HG03558 (cell line): Measurements from ENCODE around the gene ANKRD66.
"Not testable (repeated sequence)": the region's sequence is repeated elsewhere in the genome, so short reads cannot be mapped to it uniquely, and the experiment has no call there.

Experiments used
- ATAC-seq: cut with Tn5 transposase; IDR thresholded peaks from one replicate; pipeline ENCODE4 v1.9.1; 2021; ENCODE audit warnings: moderate number of reproducible peaks; ENCODE audit not compliant: unreplicated experiment; ENCODE audit errors: extremely low read depth

ANKRD66 gene

GRCh38 chr6:46749731-46750130 is 3.0 kb downstream of the ANKRD66 start:
- no peak for ATAC-seq

DNA sequence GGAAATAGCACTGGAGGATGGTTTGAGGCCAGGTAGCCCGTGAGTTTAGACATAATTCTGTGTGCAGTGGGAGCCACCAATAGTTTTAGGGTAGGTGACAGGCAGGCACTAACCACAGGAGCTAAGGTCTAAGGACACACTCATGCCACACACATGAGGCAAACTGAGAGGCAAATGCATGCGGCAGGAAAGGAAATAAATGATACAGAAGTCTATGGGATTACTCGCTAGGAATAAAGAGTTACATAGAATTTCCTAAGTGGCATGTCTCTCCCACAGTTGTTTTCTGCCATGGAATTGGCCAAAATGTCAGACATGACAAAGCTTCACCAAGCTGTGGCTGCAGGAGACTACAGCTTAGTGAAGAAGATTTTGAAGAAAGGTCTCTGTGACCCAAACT is 4.9 kb downstream of the ANKRD66 start:
- no peak for ATAC-seq

DNA sequence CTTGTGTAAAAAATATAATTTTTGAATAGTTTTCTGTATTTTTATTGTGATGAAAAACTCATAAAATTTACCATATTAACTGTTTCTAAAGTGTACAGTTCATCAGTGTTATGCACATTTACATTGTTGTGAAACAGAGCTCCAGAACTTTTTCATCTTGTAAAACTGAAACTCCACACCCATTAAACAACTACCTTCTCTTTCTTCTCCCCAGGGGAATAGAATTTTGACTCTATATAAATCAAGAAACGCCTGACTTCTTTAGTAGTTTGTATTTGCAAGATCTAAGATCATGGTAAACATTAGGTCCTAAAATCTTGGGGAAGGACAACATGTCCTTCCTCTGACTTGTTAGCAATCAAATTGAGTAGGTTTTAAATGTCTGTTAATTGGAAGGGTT is 9.1 kb downstream of the ANKRD66 start:
- ATAC-seq = no peak

DNA sequence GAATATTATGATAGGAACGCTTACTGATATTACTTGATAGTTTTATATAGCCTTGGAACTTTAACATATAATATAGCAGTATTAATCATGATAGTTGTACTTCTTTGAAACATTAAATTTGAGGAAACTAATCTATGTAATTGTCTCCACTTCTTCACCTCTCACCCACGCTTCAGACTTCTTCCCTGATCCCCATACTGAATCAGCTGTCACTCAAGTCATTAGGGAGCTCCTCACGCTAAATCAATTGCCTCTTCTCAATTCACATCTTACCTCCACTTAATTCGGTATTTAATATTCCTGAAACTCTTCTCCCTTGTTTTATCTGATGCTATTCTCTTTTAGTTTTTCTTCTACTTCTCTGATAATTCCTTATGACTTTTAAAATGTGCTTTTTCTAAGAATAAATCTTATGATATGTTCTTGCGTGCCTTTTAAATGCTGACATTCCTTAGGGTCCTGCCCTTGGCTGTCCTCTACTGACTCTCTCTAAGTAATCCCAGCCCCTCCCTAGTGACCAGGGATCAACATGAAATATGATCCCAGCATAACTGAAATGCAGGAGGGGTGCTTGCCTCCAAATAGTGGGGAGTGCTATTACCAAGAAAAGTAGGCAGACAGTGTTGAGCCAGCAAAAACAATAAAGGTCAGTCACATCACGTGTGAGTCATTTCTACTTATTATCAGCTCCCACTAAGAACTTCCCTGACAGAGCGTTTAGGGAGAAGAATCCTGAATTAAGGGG is 9.9 kb downstream of the ANKRD66 start:
- no peak for ATAC-seq

DNA sequence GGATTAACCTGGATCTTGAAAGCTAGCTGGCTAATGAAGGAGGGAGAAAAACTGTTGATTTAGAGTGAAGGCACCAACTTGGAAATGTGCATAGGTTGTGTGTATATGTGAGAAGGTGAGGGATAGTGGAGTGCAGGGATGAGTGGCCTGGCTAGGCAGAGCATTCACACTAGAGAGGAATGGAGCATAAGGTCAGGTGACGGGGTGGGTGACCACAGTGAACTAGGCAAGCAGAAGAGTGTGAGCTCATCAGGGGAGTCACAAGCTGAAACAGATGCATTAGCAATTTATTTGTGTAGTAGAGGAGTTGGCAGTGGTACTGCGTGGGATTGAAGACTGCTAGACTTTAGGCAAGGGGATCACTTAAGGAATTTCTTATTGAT is 10.5 kb downstream of the ANKRD66 start:
- no peak for ATAC-seq

DNA sequence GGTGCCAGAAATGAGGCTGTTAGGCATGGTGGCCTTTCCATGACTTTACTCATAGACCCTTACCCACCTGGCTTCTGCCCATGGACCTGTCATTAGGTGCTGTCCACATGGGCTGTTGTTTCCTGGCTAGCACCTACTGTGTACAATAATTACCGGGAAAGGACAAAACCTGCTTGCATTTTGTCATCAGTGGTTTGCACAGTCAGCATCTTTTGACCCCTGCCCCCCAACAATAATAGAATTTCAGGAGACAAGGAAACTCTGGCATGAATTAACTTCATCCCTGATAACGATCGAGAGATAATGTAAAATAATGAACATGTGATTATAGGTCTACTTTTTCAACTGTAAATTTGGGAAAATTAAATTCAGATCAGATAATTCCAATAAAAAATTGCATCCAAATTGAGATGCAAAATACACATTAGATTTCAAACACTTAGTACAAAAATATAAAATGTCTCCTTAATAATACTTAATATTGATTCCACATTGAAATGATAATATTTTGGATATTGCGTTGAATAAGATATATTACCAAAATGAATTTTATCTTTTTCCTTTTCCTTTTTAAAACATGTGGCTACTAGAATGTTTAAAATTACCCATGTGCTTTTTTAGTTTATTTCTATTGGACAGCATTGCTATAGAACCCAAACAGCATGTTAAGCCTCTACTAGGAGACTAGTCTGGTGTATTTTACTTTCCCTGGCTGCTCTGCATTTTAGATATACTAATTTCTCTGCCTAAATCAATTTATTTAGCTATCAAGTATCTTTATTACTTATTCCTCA is 12.4 kb downstream of the ANKRD66 start:
- ATAC-seq = no peak

GRCh38 chr6:46760925-46761324 is 14.2 kb downstream of the ANKRD66 start:
- no peak for ATAC-seq

DNA sequence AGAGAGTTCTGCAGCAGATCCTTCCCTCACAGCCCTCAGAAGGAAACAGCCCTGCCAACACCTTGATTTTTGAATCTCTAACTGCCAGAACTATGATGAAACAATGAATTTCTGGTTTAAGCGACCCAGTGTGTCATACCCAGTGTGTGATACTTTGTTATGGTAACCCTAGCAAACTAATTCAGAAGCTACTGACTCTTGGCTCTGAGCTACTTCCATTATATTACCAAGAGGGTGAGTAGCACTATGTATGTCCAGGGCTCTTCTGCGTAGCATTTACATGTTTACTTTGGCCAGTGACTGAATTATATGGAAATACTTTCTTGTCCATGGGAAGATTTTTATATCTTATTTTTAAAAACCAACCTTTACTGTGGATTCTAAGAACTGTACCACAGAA is 16.7 kb downstream of the ANKRD66 start:
- ATAC-seq = no peak

DNA sequence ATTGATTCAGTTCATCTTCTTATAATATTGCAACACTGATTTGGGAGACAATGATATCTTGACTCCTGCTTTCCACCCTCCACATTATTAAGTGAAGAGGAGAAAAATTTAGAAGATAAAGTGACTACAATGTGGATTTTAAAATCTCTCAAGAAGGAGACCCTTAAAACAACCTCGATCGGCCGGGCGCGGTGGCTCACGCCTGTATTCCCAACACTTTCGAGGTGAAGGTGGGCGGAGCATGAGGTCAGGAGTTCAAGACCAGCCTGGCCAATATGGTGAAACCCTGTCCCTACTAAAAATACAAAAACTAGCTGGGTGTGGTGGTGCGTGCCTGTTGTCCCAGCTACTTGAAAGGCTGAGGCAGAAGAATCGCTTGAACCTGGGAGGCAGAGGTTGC is 17.5 kb downstream of the ANKRD66 start:
- ATAC-seq = not testable (repeated sequence)

DNA sequence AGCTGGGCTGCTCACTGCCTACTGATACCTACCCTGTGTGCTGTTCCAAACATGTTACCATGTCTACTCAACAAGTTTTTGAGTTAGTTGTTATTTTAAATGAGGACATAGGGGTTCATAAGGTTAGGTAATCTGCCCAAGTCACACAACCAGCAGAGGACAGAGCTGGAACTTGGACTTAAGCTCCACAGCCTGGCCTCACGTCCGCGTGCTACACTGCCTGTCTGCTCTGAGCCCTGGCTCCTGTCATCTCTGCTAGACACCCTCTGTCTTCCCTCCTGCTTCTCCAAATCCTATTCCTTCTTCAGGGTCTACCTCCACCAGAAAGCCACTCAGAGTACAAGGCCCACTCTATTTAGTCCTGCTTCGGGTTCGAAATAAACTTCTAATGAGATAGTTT is 18.2 kb downstream of the ANKRD66 start:
- no peak for ATAC-seq

DNA sequence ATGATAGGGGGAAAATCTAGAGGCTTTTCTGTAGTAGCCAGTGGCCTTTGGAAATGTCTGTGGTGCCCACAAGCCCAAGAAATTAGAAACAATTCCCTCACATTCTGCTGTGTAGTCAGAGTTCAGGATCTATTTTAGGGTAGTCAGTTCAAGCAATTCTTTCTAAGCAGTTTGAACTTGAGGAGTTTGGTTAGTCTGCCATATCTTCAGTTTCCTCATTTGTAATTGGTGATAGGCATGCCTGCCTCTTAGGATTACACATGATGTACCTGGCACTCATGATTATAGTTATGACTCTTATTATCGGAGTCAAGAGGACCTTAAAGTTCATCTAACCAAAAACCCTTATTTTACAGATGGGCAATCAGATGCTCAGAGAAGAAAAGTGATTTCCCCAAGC is 25.3 kb downstream of the ANKRD66 start:
- no peak for ATAC-seq

DNA sequence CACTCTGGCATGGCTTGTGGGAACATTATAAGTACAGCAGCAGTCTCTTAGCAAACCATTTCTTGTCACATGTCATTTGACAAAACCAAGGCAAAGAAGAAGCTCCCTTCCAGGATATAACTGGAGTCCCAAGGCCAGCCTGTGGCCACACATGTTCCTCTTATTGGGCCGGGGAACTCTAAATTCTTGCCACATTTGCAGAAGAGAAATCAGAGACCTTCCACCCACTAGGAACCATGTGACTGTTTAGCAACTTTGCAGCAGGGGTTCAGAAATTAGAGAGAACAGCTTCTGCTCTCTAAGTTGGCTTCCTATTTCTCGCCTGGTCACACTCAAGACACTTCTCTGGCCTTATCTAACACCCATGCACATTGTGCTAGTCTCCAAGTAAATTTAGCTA is 26.0 kb downstream of the ANKRD66 start:
- ATAC-seq = no peak

- no peak for ATAC-seq
Observed at GRCh38 chr6:46773201-46773855, 26.6 kb downstream of the ANKRD66 start.

DNA sequence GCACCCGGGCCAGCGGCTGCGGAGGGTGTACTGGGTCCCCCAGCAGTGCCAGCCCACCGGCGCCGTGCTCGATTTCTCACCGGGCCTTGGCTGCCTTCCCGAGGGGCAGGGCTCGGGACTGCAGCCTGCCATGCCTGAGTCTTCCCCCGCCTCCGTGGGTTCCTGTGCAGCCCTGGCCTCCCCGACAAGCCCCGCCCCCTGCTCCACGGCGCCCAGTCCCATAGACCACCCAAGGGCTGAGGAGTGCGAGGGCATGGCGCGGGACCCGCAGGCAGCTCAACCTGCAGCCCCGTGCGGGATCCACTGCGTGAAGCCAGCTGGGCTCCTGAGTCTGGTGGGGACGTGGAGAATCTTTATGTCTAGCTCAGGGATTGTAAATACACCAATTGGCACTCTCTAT is 28.0 kb downstream of the ANKRD66 start:
- not testable (repeated sequence) for ATAC-seq

GRCh38 chr6:46776070-46776712 is 29.5 kb downstream of the ANKRD66 start:
- ATAC-seq = no peak

- no peak for ATAC-seq
Observed at GRCh38 chr6:46777476-46778346, 31.0 kb downstream of the ANKRD66 start.

GRCh38 chr6:46781478-46782378 is 35.0 kb downstream of the ANKRD66 start:
- no peak for ATAC-seq

GRCh38 chr6:46784535-46784934 is 37.8 kb downstream of the ANKRD66 start:
- ATAC-seq = no peak
